Mesendoderm (in vitro differentiated cells): ENCODE measurements around the gene DNAJC11.

Experiments
- DNase-seq: peaks from one replicate; pipeline ENCODE4 v3.0.0; 2013
- H2AK5ac ChIP-seq: 2 replicates; pipeline ENCODE4 v1.6.1; 2013; ENCODE audit warnings: low read length, inconsistent platforms
- H2BK120ac ChIP-seq: 2 replicates; pipeline ENCODE4 v1.6.1; 2013; ENCODE audit warnings: low read depth, mild to moderate bottlenecking, low read length, moderate library complexity, mixed read lengths
- H2BK15ac ChIP-seq: replicated peaks from 2 replicates; pipeline ENCODE4 v1.6.1; 2013; ENCODE audit warnings: low read depth, mild to moderate bottlenecking, moderate library complexity
- H2BK5ac ChIP-seq: 2 replicates; pipeline ENCODE4 v1.6.1; 2013; ENCODE audit warnings: low read length, inconsistent platforms
- H3K18ac ChIP-seq: 2 replicates; pipeline ENCODE4 v1.6.1; 2013; ENCODE audit warnings: mild to moderate bottlenecking, low read length, mixed read lengths
- H3K23ac ChIP-seq: one replicate; pipeline ENCODE4 v1.6.1; 2013; ENCODE audit warnings: low read length
- H3K27ac ChIP-seq: 2 replicates; pipeline ENCODE4 v1.5.1; 2013; ENCODE audit warnings: low read depth, mild to moderate bottlenecking, inconsistent platforms, low read length, moderate library complexity
- H3K27me3 ChIP-seq: 2 replicates; pipeline ENCODE4 v1.6.1; 2013; ENCODE audit warnings: low read length, control low read depth, mild to moderate bottlenecking, inconsistent platforms; ENCODE audit not compliant: insufficient read depth, poor library complexity
- H3K36me3 ChIP-seq: 2 replicates; pipeline ENCODE4 v1.6.1; 2013; ENCODE audit warnings: low read length, inconsistent platforms; ENCODE audit not compliant: control insufficient read depth, insufficient read depth
- H3K4ac ChIP-seq: one replicate; pipeline ENCODE4 v1.6.1; 2013; ENCODE audit warnings: low read depth, mild to moderate bottlenecking, low read length, moderate library complexity
- H3K4me1 ChIP-seq: 2 replicates; pipeline ENCODE4 v1.6.1; 2013; ENCODE audit warnings: low read depth, low read length, inconsistent platforms; ENCODE audit not compliant: control insufficient read depth
- H3K4me2 ChIP-seq: 2 replicates; pipeline ENCODE4 v1.6.1; 2013; ENCODE audit warnings: low read length
- H3K4me3 ChIP-seq: 2 replicates; pipeline ENCODE4 v1.5.1; 2013; ENCODE audit warnings: mild to moderate bottlenecking, low read length
- H3K56ac ChIP-seq: one replicate; pipeline ENCODE4 v1.6.1; 2013; ENCODE audit warnings: low read length
- H3K79me1 ChIP-seq: 2 replicates; pipeline ENCODE4 v1.6.1; 2013; ENCODE audit warnings: low read length, inconsistent platforms
- H3K79me2 ChIP-seq: 2 replicates; pipeline ENCODE4 v1.6.1; 2013; ENCODE audit warnings: mild to moderate bottlenecking, low read length; ENCODE audit not compliant: control insufficient read depth, insufficient read depth
- H3K9ac ChIP-seq: 2 replicates; pipeline ENCODE4 v1.6.1; 2013; ENCODE audit warnings: low read length, inconsistent platforms
- H4K5ac ChIP-seq: one replicate; pipeline ENCODE4 v1.6.1; 2013; ENCODE audit warnings: low read length
- H4K8ac ChIP-seq: one replicate; pipeline ENCODE4 v1.6.1; 2013; ENCODE audit warnings: low read depth, mild to moderate bottlenecking, control low read depth, low read length, moderate library complexity
- WGBS: extraction: QIAGEN DNeasy Blood & Tissue Kit; methylation state at CpG from one replicate; pipeline ENCODE4 v1.1.7; 2013; ENCODE audit warnings: low lambda C conversion rate, missing lambda C conversion rate; ENCODE audit not compliant: insufficient coverage; ENCODE audit errors: extremely low coverage; 5-methylcytosine and 5-hydroxymethylcytosine counted together

The DNAJC11 gene

GRCh38 chr1:6612641-6613360 lies 88.8 kb downstream of the DNAJC11 start:
- Histone ChIP-seq H3K27me3 (no peaks in the 10 kb centered on the region), H3K18ac (peak overlapping the region; percentile 100), H2BK5ac (no peak overlapping the region), H3K9ac (peak overlapping the region; percentile 83), H3K23ac (no peak overlapping the region), H2AK5ac (no peak overlapping the region), H3K79me2 (peaks cover 26% of the 10 kb centered on the region), H3K4me2 (peak overlapping the region; percentile 93), H3K4me1 (no peaks in the 10 kb centered on the region), H3K56ac (peak overlapping the region; percentile 88), H4K8ac (no peak overlapping the region), H2BK15ac (no peak overlapping the region), H3K79me1 (peaks cover 5% of the 10 kb centered on the region), H3K36me3 (peaks cover 2% of the 10 kb centered on the region), H4K5ac (no peak overlapping the region), H2BK120ac (peak overlapping the region; percentile 75), H3K4me3 (peak overlapping the region; percentile 55), H3K27ac (peak overlapping the region; percentile 64), H3K4ac (peak overlapping the region; percentile 94)
- peak; percentile 58 for DNase-seq
- no CpG with 5 or more reads among the region's 67 CpGs for WGBS

- DNase-seq, result peak; percentile 96
- no peak overlapping the region for H2AK5ac ChIP-seq
Observed at GRCh38 chr1:6603915-6604558, 97.6 kb downstream of the DNAJC11 start.

GRCh38 chr1:6603238-6603914 lies 98.2 kb downstream of the DNAJC11 start:
- Histone ChIP-seq H3K79me2 (peaks cover 33% of the 10 kb centered on the region), H3K56ac (peak overlapping the region; percentile 91), H2BK15ac (no peak overlapping the region), H3K79me1 (peaks cover 18% of the 10 kb centered on the region), H3K4ac (peak overlapping the region; percentile 82), H2BK5ac (peak overlapping the region; percentile 52), H4K5ac (peak overlapping the region; percentile 66), H3K27me3 (no peaks in the 10 kb centered on the region), H3K4me1 (peaks cover 8% of the 10 kb centered on the region), H3K4me3 (peak overlapping the region; percentile 46), H3K18ac (peak overlapping the region; percentile 51), H2AK5ac (no peak overlapping the region), H3K23ac (no peak overlapping the region), H3K27ac (peak overlapping the region; percentile 95), H3K4me2 (peak overlapping the region; percentile 66), H4K8ac (peak overlapping the region; percentile 30), H2BK120ac (peak overlapping the region; percentile 3), H3K9ac (peak overlapping the region; percentile 72), H3K36me3 (peaks cover 3% of the 10 kb centered on the region)
- DNase-seq, result peak; percentile 80
- WGBS, result no CpG with 5 or more reads among the region's 36 CpGs

More at GRCh38 chr1:6603915-6604558, 97.6 kb downstream of the DNAJC11 start:
- peak overlapping the region; percentile 66 for H4K5ac ChIP-seq
- WGBS, result no CpG with 5 or more reads among the region's 19 CpGs
- H4K8ac ChIP-seq, result no peak overlapping the region
- H3K4me2 ChIP-seq, result peak overlapping the region; percentile 66
- peak overlapping the region; percentile 95 for H3K27ac ChIP-seq
- H2BK5ac ChIP-seq, result peak overlapping the region; percentile 52
- no peak overlapping the region for H3K4me3 ChIP-seq
- no peak overlapping the region for H2BK15ac ChIP-seq
- peak overlapping the region; percentile 51 for H3K18ac ChIP-seq
- no peaks in the 10 kb centered on the region for H3K27me3 ChIP-seq
- no peak overlapping the region for H3K23ac ChIP-seq
- peaks cover under 1% of the 10 kb centered on the region for H3K36me3 ChIP-seq
- peaks cover 30% of the 10 kb centered on the region for H3K79me2 ChIP-seq
- H3K4ac ChIP-seq, result peak overlapping the region; percentile 82
- H3K4me1 ChIP-seq, result peaks cover 8% of the 10 kb centered on the region
- H3K9ac ChIP-seq, result peak overlapping the region; percentile 72
- H3K79me1 ChIP-seq, result peaks cover 17% of the 10 kb centered on the region
- H2BK120ac ChIP-seq, result peak overlapping the region; percentile 3
- peak overlapping the region; percentile 91 for H3K56ac ChIP-seq

GRCh38 chr1:6602669-6603237 lies 98.9 kb downstream of the DNAJC11 start, which contains the start of gene KLHL21:
Gene KLHL21 (minus strand): TSS chr1:6602869. CDS start chr1:6602817, 52 bp downstream.
- peak; percentile 91 for DNase-seq
- H2BK5ac ChIP-seq, result peak within 1 kb of the TSS; percentile 52
- peak within 1 kb of the TSS; percentile 100 for H3K23ac ChIP-seq
- peak within 1 kb of the TSS; percentile 97 for H3K4me2 ChIP-seq
- peak within 1 kb of the TSS; percentile 95 for H3K27ac ChIP-seq
- H3K79me1 ChIP-seq, result peaks cover 20% of the 10 kb centered on the region
- peak within 1 kb of the TSS; percentile 46 for H3K4me3 ChIP-seq
- H2BK15ac ChIP-seq, result no peak within 1 kb of the TSS
- H3K18ac ChIP-seq, result peak within 1 kb of the TSS; percentile 51
- H3K79me2 ChIP-seq, result peaks cover 36% of the 10 kb centered on the region
- H3K27me3 ChIP-seq, result no peaks in the 10 kb centered on the region
- peak within 1 kb of the TSS; percentile 74 for H3K9ac ChIP-seq
- H4K5ac ChIP-seq, result peak within 1 kb of the TSS; percentile 66
- peak within 1 kb of the TSS; percentile 91 for H3K56ac ChIP-seq
- WGBS, result no CpG with 5 or more reads among the region's 84 CpGs
- peak within 1 kb of the TSS; percentile 82 for H3K4ac ChIP-seq
- no peak within 1 kb of the TSS for H2BK120ac ChIP-seq
- H3K4me1 ChIP-seq, result peaks cover 8% of the 10 kb centered on the region
- peaks cover 3% of the 10 kb centered on the region for H3K36me3 ChIP-seq
- peak within 1 kb of the TSS; percentile 30 for H4K8ac ChIP-seq
- no peak within 1 kb of the TSS for H2AK5ac ChIP-seq

GRCh38 chr1:6601923-6602668 lies 99.5 kb downstream of the DNAJC11 start:
- peak overlapping the region; percentile 100 for H3K23ac ChIP-seq
- H3K18ac ChIP-seq, result no peak overlapping the region
- H2AK5ac ChIP-seq, result no peak overlapping the region
- peak overlapping the region; percentile 74 for H3K9ac ChIP-seq
- peaks cover 8% of the 10 kb centered on the region for H3K4me1 ChIP-seq
- H2BK5ac ChIP-seq, result no peak overlapping the region
- no CpG with 5 or more reads among the region's 103 CpGs for WGBS
- peak overlapping the region; percentile 3 for H3K27ac ChIP-seq
- peaks cover 24% of the 10 kb centered on the region for H3K79me1 ChIP-seq
- H4K8ac ChIP-seq, result no peak overlapping the region
- H3K4me2 ChIP-seq, result peak overlapping the region; percentile 97
- H3K27me3 ChIP-seq, result no peaks in the 10 kb centered on the region
- no peak overlapping the region for H2BK15ac ChIP-seq
- no peak overlapping the region for H3K4ac ChIP-seq
- peak overlapping the region; percentile 83 for H3K56ac ChIP-seq
- no peak for DNase-seq
- H2BK120ac ChIP-seq, result no peak overlapping the region
- peaks cover 41% of the 10 kb centered on the region for H3K79me2 ChIP-seq
- H3K4me3 ChIP-seq, result peak overlapping the region; percentile 40
- no peak overlapping the region for H4K5ac ChIP-seq
- peaks cover 7% of the 10 kb centered on the region for H3K36me3 ChIP-seq
